Astrocyte of the spinal cord (primary cell): ENCODE measurements around the gene PDAP1.
"Not testable (repeated sequence)": the region's sequence is repeated elsewhere in the genome, so short reads cannot be mapped to it uniquely, and the experiment has no call there.

ENCODE experiments used
- DNase-seq: peaks from one replicate; pipeline ENCODE4 v3.0.0; 2011; ENCODE audit warnings: low read depth, low spot score
- H3K4me3 ChIP-seq: 2 replicates; pipeline ENCODE4 v1.5.1; 2011; ENCODE audit warnings: low read depth, mild to moderate bottlenecking, low read length, moderate library complexity
- in situ Hi-C: cut with HindIII; loops from 2 replicates; pipeline ENCODE4 v1.10.0; 2017; ENCODE audit warnings: low sequenced_read_pairs
- TF ChIP-seq, protein P1 (sequence below): IDR thresholded peaks from 2 replicates; pipeline ENCODE4 v1.5.1; 2012; ENCODE audit warnings: low read depth, mild to moderate bottlenecking, low read length, inconsistent platforms

The PDAP1 gene

DNA sequence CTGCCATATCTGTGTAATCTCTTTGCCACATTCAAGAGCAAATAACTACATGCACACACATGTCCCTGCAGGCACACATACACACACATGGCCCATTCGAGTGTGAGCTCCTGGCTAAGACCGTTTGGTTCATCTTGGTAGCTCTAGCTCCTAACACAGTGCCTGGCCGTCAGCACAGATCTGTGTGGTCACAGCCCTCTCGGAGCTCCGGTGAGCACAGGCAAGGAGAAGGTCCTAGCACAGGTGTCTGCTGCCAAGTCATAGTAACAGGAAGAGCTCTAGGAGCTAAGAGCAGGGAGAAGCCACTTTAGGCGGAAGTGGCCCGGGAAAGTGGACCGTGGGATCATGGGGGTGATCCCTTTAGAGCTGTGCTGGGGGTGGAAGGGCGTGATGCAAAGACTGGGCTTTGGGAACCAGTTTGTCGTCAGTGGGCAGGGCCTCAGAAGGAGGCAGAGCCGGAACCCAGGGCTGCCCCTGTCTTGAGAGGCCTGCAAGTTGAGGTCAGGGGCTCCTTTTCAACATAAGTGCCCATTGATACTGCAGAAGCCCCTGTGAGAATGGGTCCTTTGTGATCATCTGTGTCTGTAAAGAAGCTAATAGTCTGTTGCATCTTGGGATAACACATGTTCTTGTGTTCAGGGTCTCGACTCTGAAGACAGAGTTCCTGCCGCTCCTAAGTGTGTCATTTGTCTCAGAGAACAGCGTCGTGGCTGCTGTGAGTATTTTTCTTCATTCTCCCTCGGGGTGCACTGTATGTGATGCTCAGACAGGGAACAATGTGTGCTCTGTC lies 50.5 kb downstream of the PDAP1 start:
- TF ChIP-seq, protein P1, sequence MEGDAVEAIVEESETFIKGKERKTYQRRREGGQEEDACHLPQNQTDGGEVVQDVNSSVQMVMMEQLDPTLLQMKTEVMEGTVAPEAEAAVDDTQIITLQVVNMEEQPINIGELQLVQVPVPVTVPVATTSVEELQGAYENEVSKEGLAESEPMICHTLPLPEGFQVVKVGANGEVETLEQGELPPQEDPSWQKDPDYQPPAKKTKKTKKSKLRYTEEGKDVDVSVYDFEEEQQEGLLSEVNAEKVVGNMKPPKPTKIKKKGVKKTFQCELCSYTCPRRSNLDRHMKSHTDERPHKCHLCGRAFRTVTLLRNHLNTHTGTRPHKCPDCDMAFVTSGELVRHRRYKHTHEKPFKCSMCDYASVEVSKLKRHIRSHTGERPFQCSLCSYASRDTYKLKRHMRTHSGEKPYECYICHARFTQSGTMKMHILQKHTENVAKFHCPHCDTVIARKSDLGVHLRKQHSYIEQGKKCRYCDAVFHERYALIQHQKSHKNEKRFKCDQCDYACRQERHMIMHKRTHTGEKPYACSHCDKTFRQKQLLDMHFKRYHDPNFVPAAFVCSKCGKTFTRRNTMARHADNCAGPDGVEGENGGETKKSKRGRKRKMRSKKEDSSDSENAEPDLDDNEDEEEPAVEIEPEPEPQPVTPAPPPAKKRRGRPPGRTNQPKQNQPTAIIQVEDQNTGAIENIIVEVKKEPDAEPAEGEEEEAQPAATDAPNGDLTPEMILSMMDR, result no peak
- in situ Hi-C loops, result no loop called here
- no peak for DNase-seq
- H3K4me3 ChIP-seq, result no peak overlapping the region

DNA sequence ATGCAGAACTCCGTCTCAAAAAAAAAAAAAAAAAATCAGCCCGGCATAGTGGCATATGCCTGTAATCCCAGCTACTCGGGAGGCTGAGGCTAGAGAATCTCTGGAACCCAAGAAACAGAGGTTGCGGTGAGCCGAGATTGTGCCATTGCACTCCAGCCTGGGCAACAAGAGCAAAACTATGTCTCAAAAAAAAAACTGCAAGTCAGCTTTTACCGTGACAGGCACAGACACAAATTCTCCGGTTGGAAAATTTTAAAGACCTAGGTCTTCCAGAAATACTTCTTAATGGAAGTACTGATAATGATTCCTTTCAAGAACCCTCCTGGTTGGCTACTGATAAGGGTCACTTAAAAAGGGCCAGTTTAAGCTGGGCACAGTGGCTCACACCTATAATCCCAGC lies 53.3 kb downstream of the PDAP1 start:
- TF ChIP-seq, protein P1, result no peak
- in situ Hi-C loops, result no loop called here
- no peak overlapping the region for H3K4me3 ChIP-seq

DNA sequence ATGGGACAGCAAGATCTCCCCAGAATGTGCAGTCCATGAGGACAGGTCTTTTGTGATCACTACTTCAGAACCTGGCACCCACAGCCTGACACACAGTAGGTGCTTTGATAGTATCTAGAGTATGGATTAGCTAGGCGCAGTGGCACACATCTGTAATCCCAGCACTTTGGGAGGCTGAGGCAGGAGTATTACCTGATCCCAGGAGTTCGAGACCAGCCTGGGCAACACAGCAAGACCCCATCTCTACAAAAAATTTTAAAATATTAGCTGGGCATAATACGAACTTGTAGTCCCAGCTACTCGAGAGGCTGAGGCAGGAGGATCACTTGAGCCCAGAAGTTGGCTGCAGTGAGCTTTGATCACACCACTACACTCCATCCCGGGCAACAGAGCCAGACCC lies 56.1 kb downstream of the PDAP1 start:
- TF ChIP-seq, protein P1, result no peak
- in situ Hi-C loops, result no loop called here
- H3K4me3 ChIP-seq, result no peak overlapping the region
- no peak for DNase-seq

More for the DNA sequence above, 53.3 kb downstream of the PDAP1 start:
- no peak for DNase-seq

DNA sequence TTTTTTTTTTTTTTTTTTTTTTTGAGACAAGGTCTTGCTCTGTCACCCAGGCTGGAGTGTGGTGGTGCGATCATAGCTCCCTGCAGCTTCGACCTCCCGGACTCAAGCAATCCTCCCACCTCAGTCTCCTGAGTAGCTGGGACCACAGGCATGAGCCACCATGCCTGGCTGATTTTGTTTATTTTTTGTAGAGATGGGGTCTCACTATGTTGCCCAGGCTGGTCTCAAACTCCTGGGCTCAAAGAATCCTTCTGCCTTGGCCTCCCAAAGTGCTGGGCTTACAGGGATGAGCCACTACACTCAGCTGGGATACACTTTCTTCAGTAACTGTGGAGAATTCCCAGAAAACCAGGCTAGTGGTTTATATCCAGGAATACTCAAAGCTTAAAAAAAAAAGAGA lies 57.8 kb downstream of the PDAP1 start:
- DNase-seq, in situ Hi-C loops, H3K4me3 ChIP-seq: not testable (repeated sequence)
